HTERT RPE-1 (cell line): ENCODE results near the gene DOLPP1.

Source experiments
- in situ Hi-C: fragments of 300-500 bp; cut with MboI; formaldehyde crosslinking; loops from 4 replicates; pipeline ENCODE4 v1.14.3; 2020; ENCODE audit warnings: low sequenced_read_pairs

Gene DOLPP1

DNA sequence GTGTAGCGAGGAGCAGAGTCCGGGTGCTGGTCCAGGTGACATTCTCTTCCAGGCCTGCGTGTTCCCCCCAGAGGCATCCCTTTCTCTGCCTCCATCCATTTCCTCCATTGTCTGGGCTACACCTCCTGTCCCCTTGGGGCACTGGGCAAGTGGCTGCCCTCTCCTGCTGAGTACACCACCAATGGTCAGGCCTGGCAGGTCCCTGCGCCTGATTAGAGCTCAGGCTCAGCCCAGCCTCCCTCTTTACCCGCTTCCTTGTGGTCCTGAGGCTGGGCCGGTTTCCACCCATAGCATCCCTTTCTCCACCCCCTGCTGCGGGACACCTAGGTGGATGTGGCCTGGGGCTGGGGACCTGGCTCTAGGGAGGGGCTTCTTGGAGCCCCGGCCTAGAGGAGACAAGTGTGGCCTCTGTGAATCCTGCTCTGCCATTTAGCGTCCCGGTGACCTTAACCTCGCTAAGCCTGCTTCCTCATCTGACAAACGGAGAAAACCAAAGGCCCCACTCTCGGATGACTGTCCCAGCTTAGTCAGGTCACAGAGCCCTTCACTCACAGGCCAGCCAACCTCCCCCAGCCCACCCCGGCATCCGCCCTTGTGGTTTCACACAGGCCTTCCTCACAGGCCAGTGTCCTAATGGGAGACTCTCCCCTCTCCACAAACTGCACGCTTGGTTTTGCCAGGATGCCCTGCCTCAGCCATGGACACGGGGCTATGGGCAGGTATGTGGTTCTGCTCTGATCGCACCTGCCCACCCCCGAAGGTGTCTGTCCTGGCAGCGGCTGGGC, 12.9 kb downstream of the DOLPP1 start:
- in situ Hi-C loops = no loop called here

DNA sequence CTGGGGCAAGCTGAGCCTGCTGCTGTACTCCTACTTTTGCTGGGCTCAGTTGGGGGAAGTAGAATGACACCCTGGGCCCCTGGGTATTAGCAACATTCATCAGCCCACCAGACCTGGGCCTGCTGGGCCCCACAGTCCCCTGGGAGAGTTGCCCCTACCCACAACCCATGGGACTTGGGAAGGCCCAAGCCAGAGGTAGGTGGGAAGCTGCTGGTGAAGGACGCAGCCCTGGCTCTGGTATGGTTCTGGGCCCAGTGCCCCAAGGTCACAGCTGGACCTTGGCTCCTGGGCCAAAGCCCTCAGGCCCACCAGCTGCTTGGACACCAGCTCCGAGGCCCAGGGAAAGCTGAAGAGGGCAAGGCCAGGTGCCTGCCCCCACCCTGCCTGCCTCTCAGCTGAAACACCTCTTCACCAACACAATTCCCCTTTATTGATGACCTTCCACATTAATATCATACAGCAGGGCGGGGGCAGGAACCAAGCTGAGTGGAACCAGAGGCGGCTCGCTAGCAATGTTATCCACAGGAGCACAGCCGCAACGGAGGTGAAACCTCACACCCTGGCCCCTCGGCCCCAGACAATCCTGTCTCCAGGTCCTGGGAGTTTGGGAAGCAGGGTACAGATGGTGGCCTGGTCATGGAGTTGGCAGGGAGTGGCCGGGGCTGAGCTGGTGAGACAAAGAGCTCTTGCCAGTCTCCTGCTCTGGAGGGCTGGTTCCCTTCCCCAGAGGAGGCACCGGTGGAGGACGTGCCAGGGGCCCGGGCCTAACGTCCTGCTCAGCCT, 13.7 kb downstream of the DOLPP1 start:
- in situ Hi-C loops = no loop called here

DNA sequence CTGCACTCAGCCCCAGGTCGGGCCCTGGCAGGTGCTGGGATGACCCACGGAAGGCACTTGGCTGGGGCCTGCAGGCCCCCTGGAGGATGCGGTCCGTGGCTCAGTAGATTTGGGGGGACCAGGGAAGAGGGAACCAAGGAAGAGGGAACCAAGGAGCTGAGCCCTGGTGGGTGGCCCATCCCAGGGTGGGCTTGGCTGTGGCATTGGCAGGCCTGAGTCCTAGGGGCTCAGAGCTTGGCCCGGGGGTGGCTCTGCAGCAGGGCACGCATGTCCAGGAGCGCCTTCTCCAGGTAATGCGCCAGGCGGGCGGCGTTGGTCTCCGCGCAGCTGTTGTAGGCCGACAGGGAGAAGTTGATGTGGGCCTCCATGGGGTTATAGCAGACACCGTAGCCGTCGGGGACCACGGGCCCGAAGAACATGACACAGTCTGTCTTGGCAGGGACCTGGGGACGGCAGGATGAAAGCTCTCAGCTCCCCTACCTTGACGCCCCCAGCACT, 14.3 kb downstream of the DOLPP1 start:
- in situ Hi-C loops = no loop called here

DNA sequence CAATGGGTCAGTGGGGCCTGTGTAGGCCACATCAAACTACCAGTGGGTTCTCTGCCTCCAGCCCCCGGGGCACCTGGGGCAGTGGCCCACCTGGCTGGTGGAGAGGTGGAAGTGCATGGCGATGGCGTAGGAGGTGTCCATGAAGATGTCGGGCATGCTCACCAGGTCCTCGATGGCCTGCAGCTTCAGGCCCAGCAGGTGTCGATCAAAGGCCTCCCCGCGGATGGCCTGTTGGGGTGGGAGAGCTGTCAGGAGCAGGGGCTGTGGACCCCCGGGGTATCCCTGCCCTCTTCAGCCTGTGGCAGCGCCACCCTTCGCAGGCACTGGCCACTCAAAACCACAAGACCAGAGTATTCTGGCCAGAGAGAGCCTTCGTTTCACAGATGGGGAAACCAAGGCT, 15.0 kb downstream of the DOLPP1 start:
- in situ Hi-C loops = no loop called here

DNA sequence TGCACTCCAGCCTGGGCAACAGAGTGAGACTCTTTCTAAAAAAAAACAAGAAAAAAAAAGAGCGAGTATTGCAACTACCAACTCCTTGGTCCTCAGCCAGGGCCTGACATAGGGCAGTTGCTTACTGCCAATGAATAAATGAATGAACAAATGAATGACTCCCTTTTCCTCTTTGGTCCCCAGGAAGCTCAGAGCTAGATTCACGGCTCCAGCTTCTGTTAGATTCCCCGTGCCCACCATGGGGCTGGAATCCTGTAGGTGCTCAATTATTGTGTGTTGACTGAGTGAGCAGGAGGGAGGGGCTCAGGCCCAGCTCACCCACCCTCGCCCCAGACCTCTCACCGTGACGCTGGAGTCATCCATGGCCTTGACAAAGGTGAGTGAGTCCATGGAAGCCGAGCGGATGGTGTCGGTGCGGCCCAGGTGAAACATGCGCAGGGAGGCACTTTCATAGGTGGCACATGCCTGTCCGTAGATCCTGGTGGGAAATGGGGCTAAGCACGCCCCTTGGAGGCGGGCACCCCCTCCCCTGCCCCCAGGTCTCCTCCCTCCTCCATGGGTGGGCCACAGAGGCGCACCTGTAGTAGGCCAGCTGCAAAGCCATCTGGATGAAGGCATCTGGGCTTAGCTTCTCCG, 16.9 kb downstream of the DOLPP1 start:
- in situ Hi-C loops = no loop called here

GRCh38 chr9:129098328-129098727, 17.4 kb downstream of the DOLPP1 start:
- in situ Hi-C loops = no loop called here

GRCh38 chr9:129100383-129101169, 19.7 kb downstream of the DOLPP1 start:
- in situ Hi-C loops = no loop called here

GRCh38 chr9:129101279-129101678, 20.4 kb downstream of the DOLPP1 start:
- in situ Hi-C loops = no loop called here

DNA sequence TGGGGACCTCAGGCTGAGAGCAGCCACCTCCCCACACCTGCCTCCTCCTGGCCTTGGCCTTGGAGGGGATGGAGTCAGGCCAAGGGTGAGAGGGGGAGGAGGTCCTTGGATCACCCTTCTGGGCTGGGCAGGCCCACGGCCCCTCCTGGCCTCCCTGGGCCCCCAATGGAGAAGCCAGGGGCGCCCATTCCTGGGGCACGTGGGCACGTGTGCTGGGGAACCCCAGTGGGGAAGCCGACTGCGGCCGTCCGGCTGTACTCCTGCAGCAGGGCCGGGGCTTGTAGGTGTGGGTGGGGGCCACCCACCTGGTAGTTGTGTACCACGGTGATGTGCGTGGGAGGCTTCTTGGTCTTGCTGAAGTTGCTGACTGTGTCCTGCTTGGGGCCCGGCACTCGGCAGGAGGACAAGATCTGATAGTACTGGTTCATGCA, 21.2 kb downstream of the DOLPP1 start:
- in situ Hi-C loops = no loop called here

GRCh38 chr9:129102791-129103594, 22.1 kb downstream of the DOLPP1 start:
- in situ Hi-C loops = no loop called here

DNA sequence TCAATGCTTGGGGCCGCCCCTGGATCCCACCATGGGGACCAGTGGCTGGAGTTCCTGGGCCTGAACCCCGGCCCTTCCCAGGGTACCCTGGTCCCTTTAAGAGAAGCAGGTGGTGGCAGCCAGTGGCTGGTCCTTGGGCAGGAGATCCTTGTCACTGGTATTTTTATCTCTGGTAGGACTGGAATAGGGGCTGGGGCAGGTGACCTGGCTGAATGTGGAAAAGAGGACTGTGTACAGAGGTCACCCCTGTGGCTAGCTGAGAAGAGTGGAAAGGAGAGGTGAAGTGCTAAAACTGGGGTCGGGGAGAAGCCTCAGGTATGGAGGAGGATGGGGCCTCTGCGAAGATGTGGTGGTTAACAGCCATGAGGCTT, 22.7 kb downstream of the DOLPP1 start:
- in situ Hi-C loops = no loop called here

DNA sequence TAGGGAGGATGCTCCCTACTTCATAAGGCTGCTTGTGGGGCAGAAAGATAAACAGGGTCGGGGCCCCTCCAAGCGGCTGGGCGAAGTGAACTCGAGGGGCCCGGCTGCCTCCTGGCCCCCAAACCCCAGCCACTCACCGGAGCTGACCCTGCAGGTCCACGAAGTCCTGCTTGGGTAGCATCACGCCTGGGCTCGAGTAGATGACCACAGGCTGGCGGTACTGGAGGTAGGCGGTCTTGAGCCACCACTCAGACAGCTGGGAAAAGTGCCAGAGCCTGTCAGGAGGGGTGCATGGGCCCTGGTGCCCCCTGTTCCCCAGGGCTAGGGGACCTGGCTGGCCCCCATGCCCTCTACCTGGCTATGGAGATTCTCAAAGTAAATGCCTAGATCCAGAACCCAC, 23.1 kb downstream of the DOLPP1 start:
- in situ Hi-C loops = no loop called here

GRCh38 chr9:129105857-129106694, 25.2 kb downstream of the DOLPP1 start:
- in situ Hi-C loops = no loop called here

GRCh38 chr9:129107651-129108050, 26.7 kb downstream of the DOLPP1 start:
- in situ Hi-C loops = no loop called here

- in situ Hi-C loops = no loop called here
Observed at GRCh38 chr9:129108083-129108804, 27.3 kb downstream of the DOLPP1 start.

- in situ Hi-C loops = no loop called here
Observed at GRCh38 chr9:129108805-129109536, 28.1 kb downstream of the DOLPP1 start.

DNA sequence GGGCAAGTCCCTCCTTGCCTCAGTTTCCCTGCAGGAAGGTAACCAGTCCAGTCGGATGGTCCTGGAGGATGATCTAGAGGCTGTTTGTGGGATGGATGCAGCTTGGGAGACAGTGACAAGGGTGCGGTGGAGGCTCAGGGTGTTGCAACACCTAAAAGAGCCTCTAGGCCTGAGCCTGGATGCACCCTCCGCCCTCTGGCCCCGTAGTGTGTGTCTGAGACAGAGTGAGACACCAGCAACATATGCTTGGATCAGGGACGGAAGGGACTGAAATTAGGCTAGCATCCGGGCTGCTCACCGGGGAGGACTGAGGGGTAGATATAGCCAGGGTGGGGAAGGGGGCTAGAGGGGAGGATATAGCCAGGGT, 28.6 kb downstream of the DOLPP1 start:
- in situ Hi-C loops = no loop called here
